Right ventricle myocardium superior (tissue), 1 donor: ENCODE results near the gene MAP3K13. TPM values are rescaled to one million over a fixed set of nuclear protein-coding genes. Genes with fewer than 3 reads are reported as not detected.
"Not testable (repeated sequence)": the region's sequence is repeated elsewhere in the genome, so short reads cannot be mapped to it uniquely, and the experiment has no call there.

Experiments used
- ATAC-seq: fragments of 200-7000 bp; cut with Tn5 transposase; one replicate; pipeline ENCODE4 v1.9.1; 2020; ENCODE audit warnings: mild to moderate bottlenecking; ENCODE audit not compliant: poor library complexity
- DNase-seq: peaks from one replicate; pipeline ENCODE4 v3.0.0-alpha.2; 2020
- intact Hi-C: fragments of 100-400 bp; cut with DNase I; formaldehyde crosslinking; loops from one replicate; pipeline ENCODE4 v1.11.2; 2022
- total RNA-seq: library from RNA; stranded (reverse); fragmentation: NEBNext Ultra II Directional; extraction: Animal tissue kit (Norgen Biotek cat#: 25700); gene quantifications from one replicate; pipeline ENCODE4 v1.2.1, GENCODE V29; 2021
- donor health status: DM: no; HTN: yes; CAD: no; lungs with severe emphysema.

Gene MAP3K13
- total RNA-seq, 1 donor from 2014 or later, result 7.6 TPM

- no peak for ATAC-seq
- no peak for DNase-seq
- intact Hi-C loops, result no loop called here
These were observed 60.2 kb downstream of the MAP3K13 start for GRCh38 chr3:185423178-185423577.

- no peak for ATAC-seq
- no peak for DNase-seq
- intact Hi-C loops, result no loop called here
These were observed 61.5 kb downstream of the MAP3K13 start for GRCh38 chr3:185424435-185424834.

- intact Hi-C loops, result no loop called here
- DNase-seq, result no peak
- no peak for ATAC-seq
These were observed 67.4 kb downstream of the MAP3K13 start for GRCh38 chr3:185430375-185430774.

- intact Hi-C loops, result no loop called here
These were observed 77.0 kb downstream of the MAP3K13 start for GRCh38 chr3:185439745-185440466.

GRCh38 chr3:185442031-185442430, 79.1 kb downstream of the MAP3K13 start:
- no peak for DNase-seq
- intact Hi-C loops, result no loop called here
- ATAC-seq, result no peak

More at GRCh38 chr3:185439745-185440466, 77.0 kb downstream of the MAP3K13 start:
- no peak for ATAC-seq
- no peak for DNase-seq

- DNase-seq (no peak), ATAC-seq (no peak)
- intact Hi-C loops, result no loop called here
These were observed 81.4 kb downstream of the MAP3K13 start for GRCh38 chr3:185444329-185444728.

- intact Hi-C loops, result no loop called here
- ATAC-seq (no peak), DNase-seq (no peak)
These were observed 85.2 kb downstream of the MAP3K13 start for GRCh38 chr3:185448107-185448506.

- intact Hi-C loops, ATAC-seq, DNase-seq: not testable (repeated sequence)
These were observed 88.5 kb downstream of the MAP3K13 start for GRCh38 chr3:185451432-185451831.

- intact Hi-C loops, result no loop called here
- ATAC-seq (no peak), DNase-seq (no peak)
These were observed 94.4 kb downstream of the MAP3K13 start for GRCh38 chr3:185457376-185457775.

- ATAC-seq (no peak), DNase-seq (no peak)
- intact Hi-C loops, result no loop called here
These were observed 97.4 kb downstream of the MAP3K13 start for GRCh38 chr3:185460309-185460708.

- intact Hi-C loops, result no loop called here
- DNase-seq, result no peak
These were observed 97.9 kb downstream of the MAP3K13 start for GRCh38 chr3:185460719-185461350.

GRCh38 chr3:185465471-185465870, 102.5 kb downstream of the MAP3K13 start:
- intact Hi-C loops, result no loop called here
- ATAC-seq (no peak), DNase-seq (no peak)

More at GRCh38 chr3:185460719-185461350, 97.9 kb downstream of the MAP3K13 start:
- no peak for ATAC-seq

- intact Hi-C loops, ATAC-seq, DNase-seq: not testable (repeated sequence)
These were observed 103.2 kb downstream of the MAP3K13 start for GRCh38 chr3:185466123-185466522.

GRCh38 chr3:185469542-185469941, 106.6 kb downstream of the MAP3K13 start:
- intact Hi-C loops, result no loop called here
- DNase-seq (no peak), ATAC-seq (no peak)

- ATAC-seq (no peak), DNase-seq (no peak)
- intact Hi-C loops, result no loop called here
These were observed 107.4 kb downstream of the MAP3K13 start for GRCh38 chr3:185470323-185470722.

GRCh38 chr3:185473290-185473815, 110.4 kb downstream of the MAP3K13 start:
- intact Hi-C loops, result no loop called here
- DNase-seq, result no peak
- ATAC-seq, result no peak

GRCh38 chr3:185474922-185475321, 112.0 kb downstream of the MAP3K13 start:
- DNase-seq, ATAC-seq, intact Hi-C loops: not testable (repeated sequence)

- DNase-seq (no peak), ATAC-seq (no peak)
- intact Hi-C loops, result no loop called here
These were observed 114.4 kb downstream of the MAP3K13 start for GRCh38 chr3:185477316-185477715.

- DNase-seq (no peak), ATAC-seq (no peak)
- intact Hi-C loops, result no loop called here
These were observed 116.5 kb downstream of the MAP3K13 start for GRCh38 chr3:185479373-185479945.

GRCh38 chr3:185484296-185484695, 121.4 kb downstream of the MAP3K13 start:
- no peak for ATAC-seq
- intact Hi-C loops, result no loop called here
- no peak for DNase-seq
